ENCODE results near the gene SYTL2.

DNA sequence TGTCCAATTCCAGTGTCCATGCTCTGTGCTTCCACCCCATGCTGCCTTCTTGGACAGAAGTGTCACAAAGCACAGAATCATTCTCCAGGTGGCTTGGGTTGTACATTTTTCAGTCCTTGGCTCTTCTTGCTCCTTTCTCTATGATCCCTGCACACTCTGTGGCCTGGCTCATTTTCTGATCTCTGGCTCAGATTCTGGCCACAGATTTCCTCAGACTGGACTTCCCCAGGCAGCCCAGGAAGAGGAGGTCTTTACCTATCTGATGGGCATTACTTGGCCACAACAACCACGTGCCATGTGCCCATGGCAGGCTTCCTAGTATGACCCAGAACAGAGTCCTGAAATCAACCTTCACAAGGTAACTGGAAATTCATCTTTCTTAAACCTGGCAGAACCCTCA is 27.2 kb downstream of the SYTL2 start:
- TF ChIP-seq, protein P1, sequence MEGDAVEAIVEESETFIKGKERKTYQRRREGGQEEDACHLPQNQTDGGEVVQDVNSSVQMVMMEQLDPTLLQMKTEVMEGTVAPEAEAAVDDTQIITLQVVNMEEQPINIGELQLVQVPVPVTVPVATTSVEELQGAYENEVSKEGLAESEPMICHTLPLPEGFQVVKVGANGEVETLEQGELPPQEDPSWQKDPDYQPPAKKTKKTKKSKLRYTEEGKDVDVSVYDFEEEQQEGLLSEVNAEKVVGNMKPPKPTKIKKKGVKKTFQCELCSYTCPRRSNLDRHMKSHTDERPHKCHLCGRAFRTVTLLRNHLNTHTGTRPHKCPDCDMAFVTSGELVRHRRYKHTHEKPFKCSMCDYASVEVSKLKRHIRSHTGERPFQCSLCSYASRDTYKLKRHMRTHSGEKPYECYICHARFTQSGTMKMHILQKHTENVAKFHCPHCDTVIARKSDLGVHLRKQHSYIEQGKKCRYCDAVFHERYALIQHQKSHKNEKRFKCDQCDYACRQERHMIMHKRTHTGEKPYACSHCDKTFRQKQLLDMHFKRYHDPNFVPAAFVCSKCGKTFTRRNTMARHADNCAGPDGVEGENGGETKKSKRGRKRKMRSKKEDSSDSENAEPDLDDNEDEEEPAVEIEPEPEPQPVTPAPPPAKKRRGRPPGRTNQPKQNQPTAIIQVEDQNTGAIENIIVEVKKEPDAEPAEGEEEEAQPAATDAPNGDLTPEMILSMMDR (IDR thresholded peaks at IDR 0.05; ENCODE audit: low read depth, low read length), result no peak
- no peak for TF ChIP-seq EZH2phosphoT487 (IDR thresholded peaks at IDR 0.05; ENCODE audit: low read depth)

Measured in OCI-LY3 (cell line).